ENCODE data around the gene HUS1B.

- TF ChIP-seq ZBTB39 (CRISPR knock-in tag; IDR thresholded peaks at IDR 0.05) (no peak), KAT8 (CRISPR knock-in tag; IDR thresholded peaks at IDR 0.05) (no peak), ETV6 (CRISPR knock-in tag; conservative IDR thresholded peaks at IDR 0.05) (no peak), PAF1 (CRISPR knock-in tag; IDR thresholded peaks at IDR 0.05) (no peak), GATAD2A (CRISPR knock-in tag; IDR thresholded peaks at IDR 0.05) (no peak), CTCF (CRISPR knock-in tag; IDR thresholded peaks at IDR 0.05) (no peak), POGK (CRISPR knock-in tag; conservative IDR thresholded peaks at IDR 0.05) (no peak), NFYB (CRISPR knock-in tag; IDR thresholded peaks at IDR 0.05) (no peak), THAP7 (CRISPR knock-in tag; IDR thresholded peaks at IDR 0.05) (no peak), ARNTL (CRISPR knock-in tag; IDR thresholded peaks at IDR 0.05) (no peak)
These were observed 30.7 kb downstream of the HUS1B start for GRCh38 chr6:626236-626635.
